Nephron progenitor cell (in vitro differentiated cells): Measurements from ENCODE around the gene GPSM1.

Experiments
- DNase-seq: peaks from one replicate; pipeline ENCODE4 v3.0.0; 2021
- H3K27ac Mint-ChIP-seq: 2 replicates; pipeline ENCODE4 v1.8.0; 2021; ENCODE audit warnings: mild to moderate bottlenecking, moderate library complexity, mixed read lengths
- H3K27me3 Mint-ChIP-seq: 2 replicates; pipeline ENCODE4 v1.8.0; 2021; ENCODE audit warnings: mild to moderate bottlenecking, low read depth, mixed read lengths; ENCODE audit not compliant: poor library complexity
- H3K36me3 Mint-ChIP-seq: 2 replicates; pipeline ENCODE4 v1.8.0; 2021; ENCODE audit warnings: low read depth, mixed read lengths
- H3K4me1 Mint-ChIP-seq: 2 replicates; pipeline ENCODE4 v1.8.0; 2021; ENCODE audit warnings: mixed read lengths
- H3K4me3 Mint-ChIP-seq: 2 replicates; pipeline ENCODE4 v1.8.0; 2021; ENCODE audit warnings: mild to moderate bottlenecking, moderate library complexity, mixed read lengths
- H3K9me3 Mint-ChIP-seq: 2 replicates; pipeline ENCODE4 v1.8.0; 2021; ENCODE audit warnings: mild to moderate bottlenecking, moderate library complexity, mixed read lengths
- TF ChIP-seq, protein P1 (sequence below): fragments of 200-600 bp; sonication (generic); IDR thresholded peaks from 2 replicates; pipeline ENCODE4 v1.5.0; 2021; ENCODE audit warnings: antibody characterized with exemption

GPSM1 gene

GRCh38 chr9:136333045-136333444 is 5.7 kb downstream of the GPSM1 start:
- no peaks in the 10 kb centered on the region for H3K9me3 Mint-ChIP-seq
- DNase-seq = no peak
- no peaks in the 10 kb centered on the region for H3K36me3 Mint-ChIP-seq
- H3K27me3 Mint-ChIP-seq = no peaks in the 10 kb centered on the region
- TF ChIP-seq, protein P1, sequence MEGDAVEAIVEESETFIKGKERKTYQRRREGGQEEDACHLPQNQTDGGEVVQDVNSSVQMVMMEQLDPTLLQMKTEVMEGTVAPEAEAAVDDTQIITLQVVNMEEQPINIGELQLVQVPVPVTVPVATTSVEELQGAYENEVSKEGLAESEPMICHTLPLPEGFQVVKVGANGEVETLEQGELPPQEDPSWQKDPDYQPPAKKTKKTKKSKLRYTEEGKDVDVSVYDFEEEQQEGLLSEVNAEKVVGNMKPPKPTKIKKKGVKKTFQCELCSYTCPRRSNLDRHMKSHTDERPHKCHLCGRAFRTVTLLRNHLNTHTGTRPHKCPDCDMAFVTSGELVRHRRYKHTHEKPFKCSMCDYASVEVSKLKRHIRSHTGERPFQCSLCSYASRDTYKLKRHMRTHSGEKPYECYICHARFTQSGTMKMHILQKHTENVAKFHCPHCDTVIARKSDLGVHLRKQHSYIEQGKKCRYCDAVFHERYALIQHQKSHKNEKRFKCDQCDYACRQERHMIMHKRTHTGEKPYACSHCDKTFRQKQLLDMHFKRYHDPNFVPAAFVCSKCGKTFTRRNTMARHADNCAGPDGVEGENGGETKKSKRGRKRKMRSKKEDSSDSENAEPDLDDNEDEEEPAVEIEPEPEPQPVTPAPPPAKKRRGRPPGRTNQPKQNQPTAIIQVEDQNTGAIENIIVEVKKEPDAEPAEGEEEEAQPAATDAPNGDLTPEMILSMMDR = no peak
- H3K27ac Mint-ChIP-seq = no peak overlapping the region
- peaks cover 19% of the 10 kb centered on the region for H3K4me1 Mint-ChIP-seq
- no peak overlapping the region for H3K4me3 Mint-ChIP-seq

DNA sequence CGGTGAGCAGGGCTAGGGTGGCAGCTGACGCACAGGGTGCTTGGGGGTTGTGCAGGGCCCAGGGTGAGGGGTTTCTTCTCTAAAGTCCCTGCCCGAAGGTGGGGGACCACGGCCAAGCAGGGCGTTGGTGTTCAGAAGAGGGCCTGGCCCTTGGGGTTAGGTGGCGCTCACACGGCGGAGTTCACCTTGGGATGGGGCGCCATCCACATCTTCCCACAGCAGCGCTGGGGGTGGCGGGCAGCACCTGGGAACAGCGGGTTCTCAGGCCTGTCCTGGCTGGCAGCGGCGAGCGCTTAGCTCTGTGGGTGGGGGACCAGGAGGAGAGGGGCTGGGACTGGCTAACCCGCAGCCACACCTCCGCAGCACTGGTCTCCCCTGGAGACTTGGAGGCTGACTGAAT is 6.1 kb downstream of the GPSM1 start:
- no peak for DNase-seq
- Mint-ChIP-seq H3K4me3 (no peak overlapping the region), H3K27ac (no peak overlapping the region), H3K9me3 (no peaks in the 10 kb centered on the region), H3K27me3 (no peaks in the 10 kb centered on the region), H3K36me3 (no peaks in the 10 kb centered on the region), H3K4me1 (peaks cover 18% of the 10 kb centered on the region)
- TF ChIP-seq, protein P1 = no peak

- Mint-ChIP-seq H3K27me3 (no peaks in the 10 kb centered on the region), H3K4me3 (no peak overlapping the region), H3K36me3 (no peaks in the 10 kb centered on the region), H3K9me3 (no peaks in the 10 kb centered on the region), H3K27ac (no peak overlapping the region), H3K4me1 (peaks cover 15% of the 10 kb centered on the region)
- no peak for DNase-seq
- TF ChIP-seq, protein P1 = no peak
Measured at GRCh38 chr9:136334541-136334940, 7.2 kb downstream of the GPSM1 start.

DNA sequence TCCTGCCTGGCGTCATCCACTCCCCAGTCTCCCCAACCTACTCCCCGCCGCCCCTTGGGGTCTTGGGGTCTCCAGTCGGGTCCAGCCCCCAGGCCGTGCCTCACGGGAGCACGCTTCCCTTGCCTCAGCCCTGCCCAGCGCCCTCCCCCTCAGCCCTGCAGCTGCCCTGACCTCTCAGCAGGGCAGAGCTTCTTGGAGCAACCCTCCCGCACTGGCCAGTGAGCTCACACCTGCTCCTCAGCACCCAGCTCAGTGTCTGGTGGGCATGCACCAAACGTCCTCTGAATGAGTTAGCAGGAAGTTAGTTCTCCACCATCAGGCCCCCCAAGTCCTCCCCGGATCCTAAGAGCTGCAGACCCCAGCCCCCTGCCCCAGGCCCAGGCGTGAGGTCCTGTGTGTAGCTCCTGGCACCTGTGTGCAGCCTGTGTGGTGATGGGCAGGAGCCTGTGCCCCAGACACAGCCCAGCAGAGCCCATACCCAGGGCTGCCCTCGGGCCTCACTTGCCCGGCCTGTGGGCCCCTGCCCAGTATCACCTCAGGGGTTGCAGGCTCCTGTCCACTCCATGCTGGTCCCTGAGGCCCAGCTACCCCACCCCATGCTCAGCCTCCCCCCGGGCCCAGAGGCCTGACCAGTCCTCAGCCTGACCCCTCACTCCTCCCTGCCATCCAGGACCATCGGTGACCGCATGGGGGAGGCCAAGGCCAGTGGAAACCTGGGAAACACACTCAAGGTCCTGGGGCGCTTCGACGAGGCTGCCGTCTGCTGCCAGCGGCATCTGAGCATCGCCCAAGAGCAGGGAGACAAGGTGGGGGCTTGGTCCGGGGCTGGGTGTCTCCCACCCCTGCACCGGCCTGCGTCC is 8.2 kb downstream of the GPSM1 start:
- no peak overlapping the region for H3K4me3 Mint-ChIP-seq
- no peak for DNase-seq
- H3K27ac Mint-ChIP-seq = no peak overlapping the region
- H3K36me3 Mint-ChIP-seq = no peaks in the 10 kb centered on the region
- TF ChIP-seq, protein P1 = no peak
- H3K9me3 Mint-ChIP-seq = no peaks in the 10 kb centered on the region
- H3K27me3 Mint-ChIP-seq = no peaks in the 10 kb centered on the region
- peaks cover 11% of the 10 kb centered on the region for H3K4me1 Mint-ChIP-seq

DNA sequence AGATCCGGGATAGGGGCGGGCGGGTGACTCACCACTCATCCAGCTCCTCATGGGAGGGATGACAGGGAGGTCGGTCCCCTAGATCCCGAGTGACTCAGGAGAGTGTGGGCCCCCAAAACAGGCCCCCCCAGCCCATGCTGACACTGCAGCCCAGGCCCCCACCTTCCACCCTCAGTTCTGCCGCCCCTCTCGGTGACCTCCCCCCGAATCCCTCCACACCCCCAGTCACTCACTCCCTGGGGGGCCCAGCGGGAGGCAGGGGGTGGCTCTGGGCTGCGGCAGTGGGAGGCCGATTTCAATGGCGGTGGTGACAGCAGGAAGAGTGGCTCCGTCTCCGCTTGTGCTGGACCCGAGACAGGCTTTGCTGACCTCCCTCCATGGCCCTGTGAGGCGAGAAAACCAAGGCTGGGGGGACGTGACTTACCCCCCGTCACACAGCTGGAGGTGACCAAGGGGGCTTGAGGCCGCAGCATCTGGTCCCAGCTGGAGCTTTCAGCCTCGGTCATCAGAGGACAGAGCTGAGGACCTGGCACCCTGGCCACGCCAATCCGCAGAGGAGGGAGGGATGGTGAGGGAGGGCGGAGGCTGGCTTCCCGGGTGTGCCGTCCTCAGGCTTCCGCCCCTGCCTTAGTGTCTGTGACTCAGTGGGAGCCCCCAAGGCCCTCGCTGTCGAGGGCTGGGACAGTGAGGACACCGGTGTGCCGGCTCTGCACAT is 9.0 kb downstream of the GPSM1 start:
- Mint-ChIP-seq H3K4me1 (peaks cover 7% of the 10 kb centered on the region), H3K4me3 (no peak overlapping the region), H3K9me3 (no peaks in the 10 kb centered on the region), H3K36me3 (no peaks in the 10 kb centered on the region), H3K27ac (no peak overlapping the region), H3K27me3 (no peaks in the 10 kb centered on the region)
- no peak for DNase-seq
- TF ChIP-seq, protein P1 = no peak
